Measurements from ENCODE around the gene MIP. TPM values are rescaled to one million over a fixed set of nuclear protein-coding genes. Genes with fewer than 3 reads are reported as not detected.

MIP gene
- total and polyA plus RNA-seq, 2 of the 13 experiments (the other 11 are each of a cell fraction or from before 2014, with no cell fraction given) = not detected

DNA sequence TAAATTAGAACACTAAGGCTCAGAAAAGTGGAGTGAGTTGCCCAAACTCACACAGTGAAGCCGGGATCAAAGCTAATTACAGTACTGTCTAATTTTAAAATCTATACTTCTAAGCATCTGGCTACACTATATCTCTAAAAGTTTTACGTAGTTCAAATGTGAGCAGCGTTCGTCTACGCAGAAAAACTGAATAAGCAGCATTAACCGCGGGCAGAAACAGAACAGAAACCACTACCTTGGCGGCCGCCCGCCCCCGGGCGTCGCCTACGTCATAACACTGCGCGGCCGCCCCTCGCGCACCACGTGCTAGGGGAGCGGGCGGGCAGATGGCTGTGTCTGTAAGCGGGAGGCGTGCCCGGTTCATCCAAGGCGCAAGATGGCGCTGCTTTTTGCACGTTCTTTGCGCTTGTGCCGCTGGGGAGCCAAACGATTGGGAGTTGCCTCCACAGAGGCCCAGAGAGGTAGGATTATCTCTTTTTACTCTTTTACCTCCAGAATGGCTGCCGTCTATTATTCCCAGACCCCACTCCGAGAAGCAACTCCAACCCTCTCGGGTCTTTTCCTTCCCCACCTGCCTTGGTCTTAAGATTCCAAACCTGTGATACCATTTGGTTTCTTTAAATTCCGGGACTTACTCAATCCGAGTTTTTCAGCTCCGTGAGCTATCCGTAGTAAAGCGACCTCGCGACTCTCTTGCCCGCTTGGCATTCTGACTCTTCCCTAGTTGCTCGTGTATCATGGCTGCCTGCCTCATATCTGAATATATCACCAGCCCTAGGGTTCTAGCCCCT, 14.0 kb upstream of the MIP start, which contains the start of gene SPRYD4 (continued):
- TF ChIP-seq ZNF407 (CRISPR knock-in tag; IDR thresholded peaks at IDR 0.05; ENCODE audit: not compliant biosample characterization) (no peak), ZNF124 (CRISPR knock-in tag; IDR thresholded peaks at IDR 0.05) (peak; percentile 80; the same call in 1 of the 2 replicates), FOSL1 (CRISPR knock-in tag; IDR thresholded peaks at IDR 0.05; ENCODE audit: borderline replicate concordance) (no peak), ZNF337 (CRISPR knock-in tag; IDR thresholded peaks at IDR 0.05; ENCODE audit: borderline replicate concordance, low read depth) (peak; percentile 80; the same call in 1 of the 2 replicates), ZNF430 (CRISPR knock-in tag; IDR thresholded peaks at IDR 0.05) (peak; percentile 95), ZNF510 (CRISPR knock-in tag; IDR thresholded peaks at IDR 0.05; ENCODE audit: low read depth) (peak; percentile 93), TFDP2 (CRISPR knock-in tag; IDR thresholded peaks at IDR 0.05) (peak; percentile 97), ZNF776 (CRISPR knock-in tag; IDR thresholded peaks at IDR 0.05) (peak; percentile 47; the same call in 1 of the 2 replicates), HIC2 (CRISPR knock-in tag; IDR thresholded peaks at IDR 0.05; ENCODE audit: low read depth) (peak; percentile 46; the same call in 1 of the 2 replicates), EHMT2 (IDR thresholded peaks at IDR 0.05; ENCODE audit: borderline replicate concordance, low read depth, low read length) (0 out of 2 replicates have a peak, but pooled peaks have one; percentile 17), KLF16 (CRISPR knock-in tag; IDR thresholded peaks at IDR 0.05) (peak; percentile 24 to 98; a peak in 2 of 4 replicates), ZNF383 (CRISPR knock-in tag; IDR thresholded peaks at IDR 0.05; ENCODE audit: borderline replicate concordance) (0 out of 2 replicates have a peak, but pooled peaks have one; percentile 31), TP53 (CRISPR knock-in tag; conservative IDR thresholded peaks at IDR 0.05) (peak; percentile 52; the same call in 1 of the 2 replicates), PAX8 (CRISPR knock-in tag; IDR thresholded peaks at IDR 0.05; ENCODE audit: borderline replicate concordance) (no peak), SPEN (CRISPR knock-in tag; IDR thresholded peaks at IDR 0.05; ENCODE audit: low read depth) (peak; percentile 94), IKZF1 (IDR thresholded peaks at IDR 0.05) (no peak)
- TF ChIP-seq, protein P1, sequence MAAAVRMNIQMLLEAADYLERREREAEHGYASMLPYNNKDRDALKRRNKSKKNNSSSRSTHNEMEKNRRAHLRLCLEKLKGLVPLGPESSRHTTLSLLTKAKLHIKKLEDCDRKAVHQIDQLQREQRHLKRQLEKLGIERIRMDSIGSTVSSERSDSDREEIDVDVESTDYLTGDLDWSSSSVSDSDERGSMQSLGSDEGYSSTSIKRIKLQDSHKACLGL (CRISPR knock-in tag; IDR thresholded peaks at IDR 0.05) = peak; percentile 97

Measured in HepG2 (cell line).